A673 (cell line): Measurements from ENCODE around the gene AOPEP.

Experiments
- CTCF ChIP-seq: fragments of 300-800, 200-600 bp; sonication (generic); conservative IDR thresholded peaks from 2 replicates; pipeline ENCODE4 v1.5.1; 2017; ENCODE audit warnings: low read depth, mild to moderate bottlenecking, antibody characterized with exemption, low read length, moderate library complexity, mixed read lengths
- EZH2 ChIP-seq: fragments of 200-600 bp; sonication (generic); IDR thresholded peaks from 2 replicates; pipeline ENCODE4 v1.6.1; 2017; ENCODE audit warnings: borderline replicate concordance, low read depth, mild to moderate bottlenecking, mixed read lengths, antibody characterized with exemption, low read length; ENCODE audit not compliant: poor library complexity, severe bottlenecking

- TF ChIP-seq CTCF: no peak
- TF ChIP-seq EZH2: no peak
Measured at GRCh38 chr9:94767331-94768072, 41.0 kb downstream of the AOPEP start.
